ENCODE results near the gene RAB3B.

DNA sequence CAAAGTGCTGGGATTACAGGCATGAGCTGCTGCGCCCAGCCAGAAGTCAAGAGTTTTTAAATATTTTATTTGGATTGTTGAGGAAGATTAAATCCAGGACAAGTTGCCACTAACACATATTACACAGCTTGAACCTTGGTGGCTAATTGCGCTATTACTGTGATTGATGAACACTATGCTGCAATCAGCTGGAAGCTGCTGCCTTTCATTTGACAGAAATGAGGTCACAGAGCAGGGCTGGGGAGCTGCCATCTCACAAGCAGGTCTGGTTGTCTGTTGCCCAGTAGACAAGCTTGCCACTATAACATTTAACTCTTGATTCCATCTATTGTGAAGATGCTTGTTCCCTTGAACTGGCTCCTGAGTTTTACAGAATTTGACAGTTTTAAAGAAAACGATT is 74.5 kb downstream of the RAB3B start:
- no peak for TF ChIP-seq POLR2A (IDR thresholded peaks at IDR 0.05; ENCODE audit: low read length)
- TF ChIP-seq GATA1 (IDR thresholded peaks at IDR 0.05; ENCODE audit: low read depth, low read length): no peak

All from erythroblast (primary cell).